GM19395 (cell line): ENCODE results near the gene HYDIN.

Experiments used
- ATAC-seq: cut with Tn5 transposase; IDR thresholded peaks from one replicate; pipeline ENCODE4 v1.9.1; 2021; ENCODE audit warnings: mild to moderate bottlenecking, moderate library complexity; ENCODE audit not compliant: unreplicated experiment

Gene HYDIN

DNA sequence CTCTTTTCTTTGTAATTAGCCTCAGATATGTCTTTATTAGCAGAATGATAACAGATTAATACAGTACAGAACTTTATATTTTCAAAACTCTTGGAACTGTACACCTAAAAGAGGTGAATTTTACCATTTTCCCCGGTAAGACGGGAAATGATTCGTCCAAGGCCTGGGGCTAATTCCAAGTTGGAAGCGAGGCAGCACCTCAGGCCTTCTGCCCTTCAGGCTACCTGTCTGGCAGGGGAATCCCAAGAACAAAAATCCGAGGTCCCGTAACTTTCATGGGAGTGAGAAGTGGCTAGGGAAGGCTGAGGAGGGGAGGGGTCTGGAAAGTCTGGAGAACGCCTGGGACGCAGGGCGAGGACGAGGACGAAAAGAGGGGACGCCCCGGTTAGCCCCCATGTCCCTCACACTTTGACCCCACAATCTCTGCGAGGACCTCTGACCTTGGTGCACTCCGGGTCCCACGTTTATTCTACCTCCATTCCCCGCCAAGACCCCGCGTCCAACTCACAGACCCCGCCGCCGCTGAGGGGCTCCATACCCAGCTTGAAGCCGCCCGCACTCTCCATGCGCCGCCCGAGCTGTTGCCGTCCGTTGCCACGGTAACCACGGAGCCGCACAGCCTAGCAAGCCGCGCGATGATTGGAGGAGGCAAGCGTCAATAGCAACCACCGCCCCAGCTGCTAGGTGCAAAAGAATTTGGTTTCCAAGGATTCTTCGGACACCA is at the start of gene HYDIN:
Gene HYDIN, minus strand, starts transcription at position 601 of the 724 bp plus-strand sequence. CDS start 43,827 bp downstream, outside the sequence.
- no peak for ATAC-seq

DNA sequence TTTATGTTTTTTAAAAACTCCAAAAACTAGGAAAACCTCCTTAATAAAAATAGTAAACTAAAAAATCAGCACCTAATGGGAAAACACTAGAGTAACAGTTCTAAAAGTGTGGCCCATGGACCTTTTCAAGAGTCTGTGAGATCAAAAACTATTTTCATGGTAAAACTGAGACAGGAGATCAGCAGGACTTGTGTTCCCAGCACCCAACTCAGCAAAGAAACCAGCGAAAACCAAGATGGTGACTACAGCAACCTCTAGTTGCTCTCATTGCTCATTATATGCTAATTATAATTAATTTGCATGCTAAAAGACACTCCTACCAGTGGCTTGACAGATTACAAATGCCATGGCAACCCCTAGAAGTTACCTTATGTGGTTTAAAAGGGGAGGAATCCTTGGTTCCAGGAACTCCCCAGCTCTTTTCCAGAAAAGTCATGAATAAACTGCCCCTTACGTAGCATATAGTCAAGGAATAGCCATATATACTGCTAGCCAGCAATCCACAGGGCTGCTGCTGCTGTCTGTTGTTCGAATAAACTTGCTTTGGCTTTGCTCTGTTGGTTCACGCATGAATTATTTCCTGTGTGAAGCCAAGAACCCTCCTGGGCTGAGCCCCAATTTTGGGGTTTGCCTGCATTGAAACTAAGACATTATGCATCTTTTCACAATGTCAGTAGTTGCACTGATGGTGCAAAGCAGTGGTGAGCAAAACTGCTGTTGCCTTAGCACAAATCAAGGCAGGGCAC is 46.2 kb upstream of the HYDIN start:
- no peak for ATAC-seq

DNA sequence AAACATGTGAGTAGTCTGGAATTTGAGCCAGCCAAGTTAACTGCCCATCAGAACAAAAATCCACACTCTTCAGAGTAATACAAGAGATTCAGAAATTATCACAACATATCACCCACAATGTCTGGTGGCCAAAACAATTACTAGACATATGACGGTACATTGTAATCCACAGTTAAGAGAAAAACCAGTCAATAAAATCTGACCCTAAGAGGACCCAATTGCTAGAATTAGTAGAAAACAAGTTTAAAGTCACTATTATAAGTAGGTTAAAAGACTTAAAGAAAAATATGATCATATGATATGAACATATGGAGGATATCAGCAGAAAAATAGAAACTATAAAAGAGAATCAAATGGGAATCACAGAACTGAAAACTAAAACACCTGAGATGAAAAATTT is 42.9 kb upstream of the HYDIN start:
- no peak for ATAC-seq

DNA sequence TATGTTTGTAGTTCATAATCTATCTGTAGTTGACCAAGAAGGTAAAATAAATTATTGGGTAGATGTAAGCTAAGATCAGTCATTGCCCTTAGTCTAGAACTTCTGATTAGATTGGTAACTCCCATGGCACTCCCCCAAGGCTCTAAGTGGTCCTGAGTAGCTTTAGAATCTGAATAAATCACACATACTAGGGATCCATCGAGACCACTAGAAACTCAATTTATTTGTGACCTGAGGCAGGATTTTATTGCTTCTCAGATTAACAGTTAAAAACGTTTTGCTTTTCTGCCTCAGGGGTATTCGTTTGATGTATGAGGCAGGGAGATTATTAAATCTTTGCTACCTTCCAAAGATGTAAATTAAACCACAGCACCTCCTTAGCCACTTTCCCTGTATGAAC is 33.8 kb upstream of the HYDIN start:
- no peak for ATAC-seq

DNA sequence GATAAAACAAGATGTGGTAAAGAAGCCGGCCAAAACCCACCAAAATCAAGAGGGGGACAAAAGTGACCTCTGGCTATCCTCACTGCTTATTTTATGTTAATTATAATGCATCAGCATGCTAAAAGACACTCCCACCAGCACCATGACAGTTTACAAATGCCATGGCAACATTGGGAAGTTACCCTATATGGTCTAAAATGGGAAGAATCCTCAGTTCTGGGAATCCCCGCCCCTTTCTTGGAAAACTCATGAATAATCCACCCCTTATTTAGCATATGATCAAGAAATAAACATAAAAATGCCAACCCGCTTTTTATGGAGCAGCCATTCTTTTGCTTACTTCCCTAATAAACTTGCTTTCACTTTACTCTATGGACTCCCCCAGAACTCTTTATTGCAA is 33.1 kb upstream of the HYDIN start:
- no peak for ATAC-seq

DNA sequence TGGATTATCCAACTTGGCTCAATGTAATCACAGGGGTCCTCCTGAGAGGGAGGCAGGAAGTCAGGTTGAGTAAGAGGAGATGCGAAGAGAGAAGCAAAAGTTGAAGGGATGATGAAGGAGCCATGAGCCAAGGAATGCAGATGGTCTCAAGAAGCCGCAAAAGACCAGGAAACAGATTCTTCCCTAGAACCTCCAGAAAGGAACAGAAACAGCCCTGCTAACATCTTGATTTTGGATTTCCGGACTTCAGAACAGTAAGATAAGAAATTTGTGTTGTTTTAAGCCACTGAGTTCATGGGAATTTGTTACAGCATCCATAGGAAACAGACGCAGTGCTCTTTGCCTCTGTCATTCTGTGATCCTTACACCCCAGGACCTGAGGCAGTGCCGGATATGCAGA is 31.9 kb upstream of the HYDIN start:
- ATAC-seq = no peak

DNA sequence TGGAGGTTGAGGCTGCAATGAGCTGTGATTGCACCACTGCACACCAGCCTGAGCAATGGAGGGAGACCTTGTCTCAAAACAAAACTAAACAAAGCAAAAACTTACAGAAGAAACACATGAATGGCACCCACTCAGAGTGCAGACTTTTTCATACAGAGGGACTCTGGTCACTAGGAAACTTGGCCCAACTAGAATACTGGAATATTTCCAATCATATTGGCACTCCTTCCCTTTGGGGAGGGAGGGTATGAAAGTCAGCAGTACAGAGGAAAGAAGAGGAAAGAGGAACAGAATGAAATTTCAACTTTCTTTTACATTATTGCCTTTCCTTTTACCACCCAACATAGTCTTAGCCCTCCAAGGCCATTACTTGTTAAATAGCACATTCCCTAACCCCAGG is 30.5 kb upstream of the HYDIN start:
- no peak for ATAC-seq

DNA sequence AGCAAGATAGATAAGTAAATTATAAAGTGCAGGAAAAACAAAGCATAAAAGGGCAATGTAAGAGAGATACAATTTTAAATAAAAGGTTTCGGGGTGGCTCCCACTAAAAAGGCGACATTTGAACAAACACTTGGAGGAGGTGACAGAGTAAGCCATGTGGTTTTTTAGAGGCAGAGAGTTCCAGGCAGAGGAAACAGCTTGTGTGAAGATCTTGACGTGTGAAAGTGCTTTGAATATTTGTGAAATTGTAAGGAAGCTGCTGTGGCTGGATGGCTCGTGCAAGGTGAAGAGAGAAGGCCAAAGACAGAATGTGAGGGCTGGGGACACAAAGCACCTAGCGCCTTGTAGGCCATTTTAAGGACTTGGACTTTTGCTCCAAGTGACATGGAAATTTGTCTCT is 28.6 kb upstream of the HYDIN start:
- no peak for ATAC-seq

DNA sequence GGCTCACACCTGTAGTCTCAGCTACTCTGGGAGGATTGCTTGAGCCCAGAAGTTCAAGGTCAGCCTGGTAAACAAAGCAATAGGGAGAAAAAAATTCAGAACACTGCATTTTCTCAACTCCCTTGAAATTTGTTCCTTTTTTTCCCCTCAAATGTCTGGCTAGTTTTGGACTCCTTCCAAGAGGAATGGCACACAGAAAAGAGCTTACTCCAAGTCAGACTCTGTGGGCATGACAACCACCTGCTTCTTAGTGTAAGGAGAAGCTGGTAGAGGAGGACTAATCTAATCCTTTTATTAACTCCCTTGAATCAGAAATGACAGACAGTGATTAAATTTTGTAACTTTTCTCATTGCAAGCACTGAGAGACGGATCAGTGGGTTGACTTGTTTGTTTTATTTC is 27.9 kb upstream of the HYDIN start:
- ATAC-seq = no peak

DNA sequence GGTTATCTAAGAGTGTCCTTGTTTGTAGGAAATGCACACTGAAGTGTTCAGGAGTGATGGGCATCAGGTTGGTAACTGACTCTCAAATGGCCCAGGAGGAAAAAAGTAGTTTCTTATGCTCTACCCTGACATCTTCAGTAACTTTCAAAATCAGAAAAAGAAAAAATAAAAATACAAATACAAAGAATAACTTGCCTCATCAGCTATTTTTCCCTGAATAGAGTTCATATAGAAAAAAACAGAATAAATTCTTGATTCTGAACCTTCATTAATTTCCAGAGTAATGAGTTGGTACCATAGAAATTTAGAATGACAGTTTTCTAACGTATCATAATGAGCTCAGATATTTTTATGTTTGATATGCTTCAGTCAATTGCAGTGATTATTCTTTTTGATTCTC is 27.2 kb upstream of the HYDIN start:
- ATAC-seq = no peak

DNA sequence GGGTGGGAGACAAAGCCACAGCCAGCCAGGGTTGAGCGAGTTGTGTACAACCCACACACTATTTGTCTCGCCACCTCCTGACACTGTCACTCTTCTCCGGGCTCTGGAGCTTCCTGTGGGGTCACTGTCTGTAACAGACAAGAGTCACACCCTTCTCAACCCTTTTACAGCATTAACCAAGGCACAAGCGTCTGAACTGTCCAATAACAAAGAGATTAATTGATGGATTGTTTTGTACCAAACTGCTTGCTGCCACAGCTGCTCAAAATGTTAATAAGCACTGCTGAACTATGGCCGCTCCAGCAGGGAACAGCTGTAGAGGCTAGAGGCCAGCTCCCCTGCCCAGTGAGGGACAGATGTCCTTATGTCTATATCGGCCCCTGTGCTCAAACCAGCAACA is 25.2 kb upstream of the HYDIN start:
- no peak for ATAC-seq

DNA sequence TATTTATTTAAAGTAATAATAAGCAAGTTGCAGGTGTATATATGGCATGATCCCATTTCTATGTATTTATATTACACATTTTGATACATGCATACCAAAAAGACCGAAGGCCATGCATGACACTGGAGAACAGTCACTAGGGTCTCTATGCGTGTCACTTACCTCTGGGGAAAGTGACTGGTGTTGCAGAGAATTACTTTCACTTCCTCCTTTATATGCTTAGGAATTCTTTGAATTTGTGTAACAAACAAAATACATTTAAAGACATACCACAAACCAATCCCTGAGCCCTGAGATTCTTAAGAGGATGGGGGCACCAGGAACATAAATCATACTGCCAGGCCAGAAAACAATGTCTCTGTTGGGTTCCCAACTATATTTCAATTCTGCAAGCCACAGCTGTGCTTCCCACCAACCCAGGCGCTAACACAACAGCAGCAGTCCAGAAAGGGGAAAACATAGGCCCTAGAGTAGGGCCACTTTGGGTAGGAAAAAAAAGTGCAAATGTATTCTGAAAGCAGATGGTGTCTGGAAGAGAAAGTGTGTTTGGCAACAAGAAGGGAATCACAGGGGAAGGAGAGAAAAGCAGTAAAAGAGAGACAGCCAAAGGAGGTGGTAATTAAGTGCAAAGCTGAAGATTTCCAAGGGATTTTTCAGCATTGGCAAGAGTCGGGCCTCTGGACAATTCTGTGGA is 24.5 kb upstream of the HYDIN start:
- no peak for ATAC-seq

DNA sequence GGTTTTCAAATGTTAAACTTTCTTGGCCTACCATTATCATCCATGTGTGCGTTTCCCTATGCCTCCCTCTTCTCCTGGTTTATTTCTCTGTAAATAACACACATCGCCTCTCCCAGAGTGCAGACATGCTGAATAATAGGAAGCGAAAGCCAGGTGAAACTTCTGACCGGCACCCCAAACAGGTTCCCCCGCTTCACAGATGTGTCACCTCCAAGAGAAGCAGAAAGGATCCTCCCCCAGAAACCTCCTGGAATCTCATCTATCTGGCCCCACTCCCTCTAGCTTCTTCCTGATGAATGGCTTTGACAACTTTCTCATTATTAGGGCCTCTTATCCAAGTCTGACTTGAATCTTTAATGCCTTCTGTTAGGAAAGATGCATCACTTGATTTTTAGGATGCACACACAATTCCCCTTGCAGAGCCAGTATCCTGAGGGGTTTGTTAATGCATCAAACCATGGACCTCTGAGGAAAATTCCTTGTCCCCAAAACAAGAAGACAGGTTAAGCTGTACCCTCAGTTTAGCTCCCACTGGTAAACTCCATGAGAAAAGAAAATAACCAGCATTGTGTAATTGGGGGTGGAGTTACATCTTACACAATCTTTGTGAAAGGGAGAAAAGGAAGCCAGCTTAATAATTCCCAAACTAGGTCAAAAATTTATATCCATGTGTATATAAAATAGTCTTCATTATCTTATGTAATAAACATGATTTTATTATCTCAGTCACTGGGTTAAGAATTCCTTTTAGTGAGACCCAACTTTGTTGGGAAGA is 20.1 kb upstream of the HYDIN start:
- ATAC-seq = no peak

DNA sequence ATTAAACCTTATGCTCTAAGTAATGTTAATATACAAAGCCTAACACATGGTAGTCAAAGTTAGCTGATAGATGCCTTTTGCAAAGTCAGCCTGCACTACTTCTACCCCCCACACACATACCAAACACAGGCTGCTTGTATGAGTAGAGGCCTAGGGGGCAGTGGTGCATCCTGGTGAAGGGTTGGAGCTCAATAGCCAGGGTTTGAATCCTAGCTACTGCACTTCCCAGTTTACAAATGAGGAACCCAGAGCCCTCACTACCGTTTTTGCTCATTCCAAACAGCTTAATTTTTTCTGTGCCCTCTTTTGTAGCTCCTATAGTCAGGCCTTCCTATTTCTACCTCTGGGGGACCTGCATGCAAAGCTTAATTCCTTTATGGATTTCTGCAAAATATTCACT is 18.9 kb upstream of the HYDIN start:
- no peak for ATAC-seq

DNA sequence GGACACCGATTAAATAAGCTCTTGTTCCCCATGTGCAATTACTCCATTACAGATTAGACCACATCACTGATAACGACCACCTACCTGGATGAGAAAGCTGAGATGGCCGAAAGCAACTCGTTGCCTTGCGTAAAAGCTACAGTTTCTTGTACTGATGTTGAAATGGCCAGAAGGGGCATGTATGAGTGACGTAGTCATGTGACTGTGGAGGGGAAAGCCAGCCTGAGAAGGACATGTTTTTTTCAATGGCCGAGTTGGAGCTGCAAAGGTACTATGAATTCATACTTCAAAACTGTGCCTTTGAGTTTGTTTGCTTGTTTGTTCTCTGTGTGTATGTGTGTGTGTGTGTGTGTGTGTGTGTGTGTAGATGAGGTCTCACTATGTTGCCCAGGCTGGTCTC is 17.0 kb upstream of the HYDIN start:
- ATAC-seq = no peak

DNA sequence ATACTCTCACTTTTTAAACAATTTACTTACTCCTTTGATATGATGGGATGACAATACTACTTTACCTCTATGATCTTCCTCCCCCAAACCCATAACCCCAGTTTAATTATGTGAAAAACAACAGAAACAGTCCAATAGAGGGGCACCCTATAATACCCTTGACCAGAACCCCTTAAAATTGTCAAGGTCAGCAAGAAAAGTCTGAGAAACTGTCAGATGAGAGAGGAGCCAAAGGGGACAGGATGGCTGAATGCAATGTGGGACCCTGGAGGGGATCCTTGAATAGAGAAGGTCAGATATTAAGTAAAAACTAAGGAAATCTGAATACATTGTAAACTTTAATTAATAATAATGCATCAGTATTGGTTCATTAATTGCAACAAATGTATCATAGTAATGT is 15.8 kb upstream of the HYDIN start:
- no peak for ATAC-seq

DNA sequence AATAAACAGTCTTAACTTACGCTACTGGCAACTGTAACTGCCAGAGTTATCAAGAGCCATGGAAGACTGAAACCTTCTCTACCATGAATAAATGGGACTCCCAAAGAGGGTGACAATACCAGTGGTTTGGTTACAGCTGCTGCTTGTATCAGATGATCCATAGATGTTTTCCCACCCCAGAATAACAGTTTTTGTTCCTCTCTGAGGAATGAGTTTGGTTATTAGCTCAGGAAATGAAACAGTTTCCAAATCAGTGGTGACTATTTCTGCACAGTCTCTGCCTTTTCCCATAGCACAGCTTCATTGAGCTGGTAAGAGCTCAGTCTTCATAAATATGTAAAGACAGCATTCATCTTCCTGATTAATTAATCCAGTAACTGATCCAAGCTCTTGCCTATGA is 14.0 kb upstream of the HYDIN start:
- ATAC-seq = no peak

DNA sequence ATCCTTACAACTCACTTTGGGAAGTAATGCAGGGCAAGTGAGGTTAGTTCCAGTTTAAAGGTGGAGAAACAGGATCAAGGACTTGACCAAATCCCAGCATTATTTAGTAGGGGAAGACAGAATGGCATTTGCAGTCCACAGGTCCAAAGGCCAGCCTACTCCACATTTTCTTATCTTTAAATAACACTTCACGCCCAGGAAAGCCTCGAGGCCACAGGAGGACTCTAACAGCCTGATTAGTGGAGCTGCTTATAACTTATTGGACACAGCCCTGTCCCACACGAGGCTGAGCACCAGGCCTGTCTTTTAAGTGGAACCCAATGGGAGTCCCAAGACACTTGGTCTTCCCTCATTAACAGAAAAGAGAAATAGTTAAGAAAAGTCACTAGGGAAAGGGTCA is 12.1 kb upstream of the HYDIN start:
- no peak for ATAC-seq

DNA sequence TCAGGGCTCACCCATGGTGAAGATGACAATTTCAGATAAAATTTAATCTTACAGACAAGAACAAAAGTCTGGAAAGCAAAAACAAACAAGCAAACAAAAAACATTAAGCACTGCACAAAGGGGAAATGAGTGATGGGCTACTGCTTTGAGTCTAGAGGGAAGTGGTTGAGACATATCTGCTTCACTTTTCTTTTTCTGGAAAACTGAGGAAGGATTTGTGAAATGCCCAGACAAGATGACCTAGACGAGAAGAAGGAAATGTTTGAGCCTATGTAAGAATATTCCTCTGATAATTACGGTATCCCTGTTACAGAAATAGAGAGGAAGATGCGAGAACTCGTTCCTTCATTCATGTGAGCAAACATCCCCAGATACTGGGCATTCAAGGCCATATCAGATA is 11.5 kb upstream of the HYDIN start:
- ATAC-seq = no peak

DNA sequence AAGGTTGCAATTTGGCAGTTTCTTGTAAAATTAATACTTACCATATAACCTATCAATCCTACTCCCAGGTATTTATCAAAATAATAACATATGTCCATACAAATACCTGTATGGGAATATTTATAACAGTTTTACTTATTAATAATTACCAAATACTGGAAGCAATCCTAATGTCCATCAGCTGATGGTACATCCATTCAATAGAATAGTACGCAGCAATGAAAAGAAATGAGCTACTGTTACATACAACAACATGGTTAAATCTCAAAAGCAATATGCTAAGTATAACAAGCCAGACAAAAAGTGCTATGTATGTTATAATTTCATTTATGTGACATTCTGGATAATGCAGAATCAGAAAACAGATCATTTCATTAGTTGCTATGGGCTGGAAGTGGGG is 1.2 kb downstream of the HYDIN start:
- no peak for ATAC-seq
